ENCODE data around the gene NRCAM. TPM values are rescaled to one million over a fixed set of nuclear protein-coding genes. Genes with fewer than 3 reads are reported as not detected.

Gene NRCAM
- total RNA-seq, 1 donor from 2014 or later = 9.5 TPM

- no peak for DNase-seq (ENCODE audit: low spot score)
- H3K9me3 Mint-ChIP-seq (ENCODE audit: low read depth) = no peaks in the 10 kb centered on the region
- no peak overlapping the region for H3K27ac Mint-ChIP-seq (ENCODE audit: unreplicated experiment)
Measured at GRCh38 chr7:108122181-108122580, 334.1 kb downstream of the NRCAM start.

GRCh38 chr7:108120933-108121332, 335.3 kb downstream of the NRCAM start:
- H3K27me3 Mint-ChIP-seq (ENCODE audit: low read depth) = no peaks in the 10 kb centered on the region
- no peak for TF ChIP-seq CTCF (IDR thresholded peaks at IDR 0.05)
- DNase-seq (ENCODE audit: low spot score) = no peak
- no peak overlapping the region for H3K4me3 Mint-ChIP-seq (ENCODE audit: unreplicated experiment)
- H3K9me3 Mint-ChIP-seq (ENCODE audit: low read depth) = no peaks in the 10 kb centered on the region
- no peak overlapping the region for H3K27ac Mint-ChIP-seq (ENCODE audit: unreplicated experiment)
- peaks cover 3% of the 10 kb centered on the region for H3K4me1 Mint-ChIP-seq (ENCODE audit: low read depth)
- no peaks in the 10 kb centered on the region for H3K36me3 Mint-ChIP-seq (ENCODE audit: low read depth)

More at GRCh38 chr7:108122181-108122580, 334.1 kb downstream of the NRCAM start:
- Mint-ChIP-seq H3K4me3 (ENCODE audit: unreplicated experiment) (no peak overlapping the region), H3K27me3 (ENCODE audit: low read depth) (no peaks in the 10 kb centered on the region), H3K36me3 (ENCODE audit: low read depth) (no peaks in the 10 kb centered on the region), H3K4me1 (ENCODE audit: low read depth) (peaks cover 3% of the 10 kb centered on the region)
- TF ChIP-seq CTCF (IDR thresholded peaks at IDR 0.05) = no peak

- no peak for TF ChIP-seq CTCF (IDR thresholded peaks at IDR 0.05)
- Mint-ChIP-seq H3K4me3 (ENCODE audit: unreplicated experiment) (no peak overlapping the region), H3K27me3 (ENCODE audit: low read depth) (no peaks in the 10 kb centered on the region), H3K27ac (ENCODE audit: unreplicated experiment) (no peak overlapping the region), H3K36me3 (ENCODE audit: low read depth) (no peaks in the 10 kb centered on the region), H3K9me3 (ENCODE audit: low read depth) (no peaks in the 10 kb centered on the region), H3K4me1 (ENCODE audit: low read depth) (peaks cover 3% of the 10 kb centered on the region)
- no peak for DNase-seq (ENCODE audit: low spot score)
Measured at GRCh38 chr7:108120196-108120595, 336.0 kb downstream of the NRCAM start.

- TF ChIP-seq CTCF (IDR thresholded peaks at IDR 0.05) = peak; percentile 25
- no peak for DNase-seq (ENCODE audit: low spot score)
- Mint-ChIP-seq H3K4me3 (ENCODE audit: unreplicated experiment) (no peak overlapping the region), H3K4me1 (ENCODE audit: low read depth) (peaks cover 3% of the 10 kb centered on the region), H3K27me3 (ENCODE audit: low read depth) (no peaks in the 10 kb centered on the region), H3K36me3 (ENCODE audit: low read depth) (no peaks in the 10 kb centered on the region), H3K9me3 (ENCODE audit: low read depth) (no peaks in the 10 kb centered on the region), H3K27ac (ENCODE audit: unreplicated experiment) (no peak overlapping the region)
Measured at GRCh38 chr7:108118959-108119358, 337.3 kb downstream of the NRCAM start.

GRCh38 chr7:108114117-108114841, 342.0 kb downstream of the NRCAM start:
- TF ChIP-seq CTCF (IDR thresholded peaks at IDR 0.05) = peak; percentile 65
- Mint-ChIP-seq H3K27me3 (ENCODE audit: low read depth) (no peaks in the 10 kb centered on the region), H3K4me3 (ENCODE audit: unreplicated experiment) (no peak overlapping the region), H3K27ac (ENCODE audit: unreplicated experiment) (no peak overlapping the region), H3K36me3 (ENCODE audit: low read depth) (no peaks in the 10 kb centered on the region), H3K4me1 (ENCODE audit: low read depth) (no peaks in the 10 kb centered on the region), H3K9me3 (ENCODE audit: low read depth) (no peaks in the 10 kb centered on the region)
- DNase-seq (ENCODE audit: low spot score) = no peak
